GM18526 (cell line): ENCODE data around the gene CSHL1.
"Not testable (repeated sequence)": the region's sequence is repeated elsewhere in the genome, so short reads cannot be mapped to it uniquely, and the experiment has no call there.

Experiments used
- POLR2A ChIP-seq: IDR thresholded peaks from 3 replicates; pipeline ENCODE4 v1.6.1; 2011; ENCODE audit not compliant: insufficient read length; ENCODE audit errors: extremely low read depth

Gene CSHL1

DNA sequence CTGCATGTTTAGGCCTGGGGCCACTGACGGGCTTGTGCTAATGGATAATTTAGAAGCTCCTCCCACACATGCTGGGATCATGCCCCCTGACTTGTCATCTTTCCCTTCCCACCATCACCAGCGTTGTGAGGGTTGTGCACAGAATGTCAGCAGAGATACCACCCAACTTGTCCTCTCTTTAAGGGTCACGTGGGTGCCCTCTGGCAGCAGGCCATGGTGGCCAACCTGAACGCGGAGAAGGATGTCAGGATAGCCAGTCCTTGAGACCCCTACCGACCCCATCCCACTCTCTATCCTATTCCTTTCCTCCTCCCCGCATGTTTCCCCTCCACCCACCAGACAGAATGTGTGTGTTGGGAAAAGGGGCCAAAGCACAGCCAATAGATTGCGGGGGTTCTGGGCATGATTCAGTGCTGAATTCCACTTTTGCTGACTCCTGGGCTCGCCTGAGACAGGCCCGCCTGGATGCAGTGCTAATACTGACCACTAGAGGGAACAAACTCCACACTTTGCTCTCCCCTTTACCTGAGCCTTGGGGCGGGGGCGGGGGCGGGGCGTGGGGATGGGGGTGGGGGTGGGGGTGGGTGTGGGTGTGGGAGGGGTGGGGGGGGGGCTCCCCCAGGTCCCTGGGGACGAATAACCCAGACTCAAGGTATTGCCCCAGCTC lies 29.0 kb downstream of the CSHL1 start, which contains the start of gene GH2:
Gene GH2 (minus strand): TSS at position 10 of the 667 bp plus-strand sequence. CDS start 143 bp downstream, outside the sequence.
- TF ChIP-seq POLR2A: no peak

- no peak for TF ChIP-seq POLR2A
Observed at GRCh38 chr17:63880706-63881105, 30.4 kb downstream of the CSHL1 start.

DNA sequence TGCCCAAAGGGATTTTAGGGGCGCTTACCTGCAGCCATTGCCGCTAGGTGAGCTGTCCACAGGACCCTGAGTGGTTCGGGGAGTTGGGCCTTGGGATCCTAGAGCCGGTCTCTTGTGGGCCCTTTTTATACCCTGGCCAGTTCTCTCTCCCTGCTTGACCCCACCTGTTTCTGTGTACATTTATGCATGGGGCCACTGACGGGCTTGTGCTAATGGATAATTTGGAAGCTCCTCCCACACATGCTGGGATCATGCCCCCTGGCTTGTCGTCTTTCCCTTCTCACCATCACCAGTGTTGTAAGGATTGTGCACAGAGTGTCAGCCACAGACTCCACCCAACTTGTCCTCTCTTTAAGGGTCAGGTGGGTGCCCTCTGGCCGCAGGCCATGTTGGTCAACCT lies 37.5 kb downstream of the CSHL1 start, which contains the start of gene CSH2:
Gene CSH2 (minus strand): TSS at position 101 of the 400 bp plus-strand sequence. CDS start 63 bp downstream, at position 38.
- TF ChIP-seq POLR2A: not testable (repeated sequence)
